Stomach (tissue), 4 donors: ENCODE measurements around the gene MZT2B.

Experiments used
- EP300 ChIP-seq: sonication (generic); formaldehyde crosslinking; IDR thresholded peaks from one replicate; pipeline ENCODE4 v1.6.1; 2017; ENCODE audit warnings: antibody characterized with exemption
- POLR2A ChIP-seq, 4 donors: fragments of 450-650 bp; IDR thresholded peaks; one replicate each; pipeline ENCODE4 v1.6.1; 2016; ENCODE audit warnings: antibody characterized with exemption in 4 of 4, control low read depth in 2 of 4, mild to moderate bottlenecking in 1 of 4, moderate library complexity in 1 of 4
- POLR2AphosphoS5 ChIP-seq, 3 donors: sonication (generic); formaldehyde crosslinking; IDR thresholded peaks; one replicate each; pipeline ENCODE4 v1.6.1; 2016; ENCODE audit warnings: antibody characterized with exemption in 3 of 3
- TF ChIP-seq, protein P1 (sequence below), 7 experiments: fragments of 450-650 bp in 4 of 7; fragments of 200-600 bp in 3 of 7; sonication (generic) in 3 of 7; IDR thresholded peaks; one replicate each; pipeline ENCODE4 v1.5.1; 2016 to 2019; ENCODE audit warnings: antibody characterized with exemption in 7 of 7, control low read depth in 2 of 7, mild to moderate bottlenecking in 1 of 7

DNA sequence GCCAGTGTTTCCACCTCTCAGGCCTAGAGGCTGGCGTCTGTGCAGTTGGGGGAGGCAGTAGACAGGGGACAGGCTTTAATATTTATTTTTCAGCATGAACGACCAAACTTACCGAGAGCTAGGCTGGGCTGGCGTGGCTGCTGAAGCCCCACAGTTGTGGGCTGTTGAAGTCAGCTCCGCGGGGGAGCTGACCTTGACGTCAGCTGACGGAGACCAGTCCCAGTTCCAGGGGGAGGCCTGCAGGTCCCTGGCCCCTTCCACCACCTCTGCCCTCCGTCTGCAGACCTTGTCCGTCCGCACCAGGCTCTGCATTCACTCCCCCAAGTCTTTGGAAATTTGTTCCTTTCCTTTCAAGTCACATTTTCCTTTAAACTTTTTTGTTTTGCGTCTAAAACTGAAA is 49.6 kb downstream of the MZT2B start:
- TF ChIP-seq, protein P1, sequence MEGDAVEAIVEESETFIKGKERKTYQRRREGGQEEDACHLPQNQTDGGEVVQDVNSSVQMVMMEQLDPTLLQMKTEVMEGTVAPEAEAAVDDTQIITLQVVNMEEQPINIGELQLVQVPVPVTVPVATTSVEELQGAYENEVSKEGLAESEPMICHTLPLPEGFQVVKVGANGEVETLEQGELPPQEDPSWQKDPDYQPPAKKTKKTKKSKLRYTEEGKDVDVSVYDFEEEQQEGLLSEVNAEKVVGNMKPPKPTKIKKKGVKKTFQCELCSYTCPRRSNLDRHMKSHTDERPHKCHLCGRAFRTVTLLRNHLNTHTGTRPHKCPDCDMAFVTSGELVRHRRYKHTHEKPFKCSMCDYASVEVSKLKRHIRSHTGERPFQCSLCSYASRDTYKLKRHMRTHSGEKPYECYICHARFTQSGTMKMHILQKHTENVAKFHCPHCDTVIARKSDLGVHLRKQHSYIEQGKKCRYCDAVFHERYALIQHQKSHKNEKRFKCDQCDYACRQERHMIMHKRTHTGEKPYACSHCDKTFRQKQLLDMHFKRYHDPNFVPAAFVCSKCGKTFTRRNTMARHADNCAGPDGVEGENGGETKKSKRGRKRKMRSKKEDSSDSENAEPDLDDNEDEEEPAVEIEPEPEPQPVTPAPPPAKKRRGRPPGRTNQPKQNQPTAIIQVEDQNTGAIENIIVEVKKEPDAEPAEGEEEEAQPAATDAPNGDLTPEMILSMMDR (IDR thresholded peaks at IDR 0.05) = no peak
- TF ChIP-seq POLR2AphosphoS5 (IDR thresholded peaks at IDR 0.05) (no peak), POLR2A (IDR thresholded peaks at IDR 0.05) (no peak), EP300 (no peak)
